Measurements from ENCODE around the gene TIRAP. TPM values are rescaled to one million over a fixed set of nuclear protein-coding genes. Genes with fewer than 3 reads are reported as not detected.
A peak's percentile ranks its signal among the peaks of the same experiment; 100 is the strongest.

The TIRAP gene
- total RNA-seq, 4 donors from 2014 or later = 3.9 to 8.8 (median 7.3) TPM

DNA sequence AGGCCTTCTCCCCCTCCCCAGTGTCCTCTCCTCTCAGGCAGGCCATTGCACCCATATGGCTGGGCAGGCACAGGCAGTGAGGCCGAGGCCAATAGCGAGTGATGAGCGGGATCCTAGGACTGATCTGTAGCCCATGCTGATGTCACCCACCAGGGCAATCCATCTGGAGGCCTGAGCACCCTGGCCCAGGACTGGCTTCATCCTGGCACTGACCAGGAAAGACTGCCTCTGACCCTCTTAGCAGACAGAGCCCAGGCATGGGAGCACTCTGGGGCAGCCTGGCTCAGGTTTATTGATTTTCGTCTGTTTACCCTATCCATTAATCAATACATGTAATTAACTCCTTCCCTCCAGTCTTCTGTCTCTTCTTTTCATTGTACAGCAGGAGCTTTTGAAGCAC is 5.1 kb upstream of the TIRAP start:
- H3K4me3 ChIP-seq = no peak overlapping the region
- no peaks in the 10 kb centered on the region for H3K27me3 ChIP-seq
- intact Hi-C loops (cut with DNase I) = no loop called here
- no peak for DNase-seq
- WGBS, 2 donors = 92 to 100% methylated on average over 1 to 3 of the region's 4 CpGs
- no peak overlapping the region for H3K27ac ChIP-seq
- peaks cover 4 to 54% (median 4%) of the 10 kb centered on the region in 3 donors for H3K36me3 ChIP-seq
- H3K9me3 ChIP-seq = no peaks in the 10 kb centered on the region
- TF ChIP-seq POLR2A (IDR thresholded peaks at IDR 0.05) = no peak
- TF ChIP-seq, protein P1, sequence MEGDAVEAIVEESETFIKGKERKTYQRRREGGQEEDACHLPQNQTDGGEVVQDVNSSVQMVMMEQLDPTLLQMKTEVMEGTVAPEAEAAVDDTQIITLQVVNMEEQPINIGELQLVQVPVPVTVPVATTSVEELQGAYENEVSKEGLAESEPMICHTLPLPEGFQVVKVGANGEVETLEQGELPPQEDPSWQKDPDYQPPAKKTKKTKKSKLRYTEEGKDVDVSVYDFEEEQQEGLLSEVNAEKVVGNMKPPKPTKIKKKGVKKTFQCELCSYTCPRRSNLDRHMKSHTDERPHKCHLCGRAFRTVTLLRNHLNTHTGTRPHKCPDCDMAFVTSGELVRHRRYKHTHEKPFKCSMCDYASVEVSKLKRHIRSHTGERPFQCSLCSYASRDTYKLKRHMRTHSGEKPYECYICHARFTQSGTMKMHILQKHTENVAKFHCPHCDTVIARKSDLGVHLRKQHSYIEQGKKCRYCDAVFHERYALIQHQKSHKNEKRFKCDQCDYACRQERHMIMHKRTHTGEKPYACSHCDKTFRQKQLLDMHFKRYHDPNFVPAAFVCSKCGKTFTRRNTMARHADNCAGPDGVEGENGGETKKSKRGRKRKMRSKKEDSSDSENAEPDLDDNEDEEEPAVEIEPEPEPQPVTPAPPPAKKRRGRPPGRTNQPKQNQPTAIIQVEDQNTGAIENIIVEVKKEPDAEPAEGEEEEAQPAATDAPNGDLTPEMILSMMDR (IDR thresholded peaks at IDR 0.05) = no peak
- H3K4me1 ChIP-seq = peaks cover 0 to 11% (median 5%) of the 10 kb centered on the region in 3 donors

DNA sequence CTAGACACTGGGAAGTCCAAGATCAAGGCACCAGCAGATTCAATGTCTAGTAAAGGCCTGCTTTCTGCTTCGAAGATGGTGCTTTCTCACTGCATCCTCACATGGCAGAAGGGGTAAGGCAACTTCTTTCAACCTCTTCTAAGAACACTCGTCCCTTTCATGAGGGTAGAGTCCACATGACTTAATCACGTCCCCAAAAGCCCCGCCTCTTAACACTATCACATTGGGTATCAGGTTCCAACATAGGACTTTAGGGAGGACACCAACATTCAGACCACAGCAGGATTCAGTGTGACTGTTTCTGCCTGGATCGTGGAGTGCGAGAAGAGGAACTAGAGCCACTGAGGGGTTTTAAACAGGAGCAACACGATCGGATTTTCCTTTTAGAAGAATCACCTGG is 3.7 kb upstream of the TIRAP start:
- intact Hi-C loops (cut with DNase I) = no loop called here
- no peaks in the 10 kb centered on the region for H3K27me3 ChIP-seq
- no peak for TF ChIP-seq POLR2A (IDR thresholded peaks at IDR 0.05)
- TF ChIP-seq, protein P1 (IDR thresholded peaks at IDR 0.05) = no peak
- WGBS, 2 donors = 78 to 87% methylated on average over 5 to 8 of the region's 8 CpGs
- no peak overlapping the region for H3K27ac ChIP-seq
- H3K36me3 ChIP-seq = peaks cover 0 to 40% (median 3%) of the 10 kb centered on the region in 3 donors
- H3K4me3 ChIP-seq = no peak overlapping the region
- DNase-seq = no peak
- no peaks in the 10 kb centered on the region for H3K9me3 ChIP-seq
- H3K4me1 ChIP-seq = peaks cover 0 to 22% (median 10%) of the 10 kb centered on the region in 3 donors

DNA sequence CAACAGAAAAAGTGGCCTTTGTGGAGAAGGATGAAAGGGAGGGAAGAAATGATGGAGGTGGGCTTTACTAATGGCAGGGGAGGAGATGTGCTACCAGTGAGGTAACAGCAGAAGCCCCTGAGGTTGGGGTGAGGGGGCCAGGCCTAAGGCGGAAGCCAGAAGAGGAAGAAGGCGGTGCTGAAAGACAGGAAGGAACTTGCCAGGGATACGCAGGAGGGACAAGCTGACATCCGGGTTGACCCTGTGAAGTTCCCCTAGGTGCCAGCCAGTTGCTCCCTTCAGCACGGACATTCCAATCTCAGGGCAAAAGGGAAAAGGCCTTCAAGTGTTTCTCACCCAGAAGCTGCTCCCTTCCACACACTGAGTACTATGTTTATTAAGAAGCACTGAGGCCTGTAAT is 2.3 kb upstream of the TIRAP start:
- DNase-seq = no peak
- H3K27ac ChIP-seq = peak overlapping the region in 1 of 4 donors; percentile 9
- intact Hi-C loops (cut with DNase I) = no loop called here
- peaks cover 0 to 36% (median 21%) of the 10 kb centered on the region in 3 donors for H3K4me1 ChIP-seq
- no peaks in the 10 kb centered on the region for H3K9me3 ChIP-seq
- H3K4me3 ChIP-seq = no peak overlapping the region
- peaks cover 0 to 26% (median 0%) of the 10 kb centered on the region in 3 donors for H3K36me3 ChIP-seq
- H3K27me3 ChIP-seq = no peaks in the 10 kb centered on the region
- 56 to 65% methylated on average over 5 of the region's 5 CpGs for WGBS, 2 donors
- no peak for TF ChIP-seq POLR2A (IDR thresholded peaks at IDR 0.05)
- TF ChIP-seq, protein P1 (IDR thresholded peaks at IDR 0.05) = no peak

DNA sequence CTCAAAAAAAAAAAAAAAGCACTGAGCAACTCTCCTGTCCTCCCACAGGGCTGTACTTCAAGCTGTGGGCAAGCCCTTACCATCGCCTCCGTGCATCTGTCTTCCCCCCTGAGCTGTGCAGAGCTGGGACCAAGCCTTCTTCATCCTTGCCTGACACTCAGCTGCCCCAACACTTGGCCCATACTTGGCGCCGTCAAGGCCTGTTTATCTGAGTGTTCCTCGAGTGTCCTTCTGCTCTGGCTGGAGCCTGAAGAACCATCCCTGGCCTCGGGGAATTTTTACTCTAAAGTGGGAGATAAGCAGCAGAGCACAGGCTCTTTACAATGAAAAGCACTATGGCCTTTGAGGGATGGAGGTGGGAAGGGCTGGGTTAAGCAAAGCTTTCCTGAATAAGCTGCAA is 1.6 kb upstream of the TIRAP start:
- Histone ChIP-seq H3K27ac (no peak overlapping the region), H3K4me3 (no peak overlapping the region), H3K4me1 (peaks cover 0 to 36% (median 21%) of the 10 kb centered on the region in 3 donors), H3K27me3 (no peaks in the 10 kb centered on the region), H3K36me3 (peaks cover 0 to 20% (median 0%) of the 10 kb centered on the region in 3 donors), H3K9me3 (no peaks in the 10 kb centered on the region)
- no peak for DNase-seq
- TF ChIP-seq, protein P1 (IDR thresholded peaks at IDR 0.05) = no peak
- TF ChIP-seq POLR2A (IDR thresholded peaks at IDR 0.05) = no peak
- 84 to 92% methylated on average over 4 to 5 of the region's 6 CpGs for WGBS, 2 donors
- intact Hi-C loops (cut with DNase I) = no loop called here

DNA sequence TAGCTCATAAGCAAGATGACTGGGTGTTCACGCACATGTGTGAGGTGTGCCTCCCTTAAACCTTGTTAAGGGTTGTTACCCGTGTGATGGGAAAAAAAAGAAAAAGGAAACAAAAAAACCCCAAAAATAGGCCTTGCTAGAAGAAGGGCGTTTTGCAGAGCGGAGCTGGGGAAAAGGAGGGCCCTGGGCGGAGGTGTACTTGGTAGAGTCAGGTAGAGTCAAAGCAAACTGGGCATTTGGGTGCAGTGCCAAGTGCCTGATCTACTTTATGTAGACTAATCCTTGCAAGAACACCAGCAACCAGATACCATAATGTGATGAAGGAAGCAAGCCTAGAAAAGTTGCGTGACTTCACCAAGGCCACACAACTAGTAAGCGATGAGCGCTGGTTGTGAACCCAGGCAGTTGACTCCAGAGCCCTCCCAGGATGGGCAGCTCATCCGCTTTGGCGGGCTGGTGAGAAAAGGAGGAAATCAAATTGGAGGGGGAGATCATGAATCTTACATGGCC is 1.2 kb upstream of the TIRAP start:
- DNase-seq = no peak
- Histone ChIP-seq H3K9me3 (no peaks in the 10 kb centered on the region), H3K27ac (peak overlapping the region in 3 of 4 donors; percentile 92 to 98 (median 96)), H3K4me1 (peaks cover 0 to 36% (median 21%) of the 10 kb centered on the region in 3 donors), H3K27me3 (no peaks in the 10 kb centered on the region), H3K4me3 (peak overlapping the region in 3 of 4 donors; percentile 75 to 91 (median 80)), H3K36me3 (peaks cover 0 to 15% (median 0%) of the 10 kb centered on the region in 3 donors)
- intact Hi-C loops (cut with DNase I) = no loop called here
- TF ChIP-seq POLR2A (IDR thresholded peaks at IDR 0.05) = no peak
- TF ChIP-seq, protein P1 (IDR thresholded peaks at IDR 0.05) = no peak
- WGBS, 2 donors = 88 to 91% methylated on average over 10 of the region's 10 CpGs

All from esophagus squamous epithelium (tissue), 5 donors.